ENCODE data around the gene METTL27.
"Not testable (repeated sequence)": the region's sequence is repeated elsewhere in the genome, so short reads cannot be mapped to it uniquely, and the experiment has no call there.

The METTL27 gene

GRCh38 chr7:73817121-73817520 lies 25.2 kb downstream of the METTL27 start:
- DNase-seq: no peak

- DNase-seq: no peak
Observed at GRCh38 chr7:73815436-73815835, 26.9 kb downstream of the METTL27 start.

GRCh38 chr7:73812996-73813395 lies 29.3 kb downstream of the METTL27 start:
- no peak for DNase-seq

GRCh38 chr7:73811760-73812168 lies 30.6 kb downstream of the METTL27 start:
- DNase-seq: peak; percentile 22 to 63

- DNase-seq: no peak
Observed at GRCh38 chr7:73810998-73811360, 31.3 kb downstream of the METTL27 start.

GRCh38 chr7:73809467-73809951 lies 32.8 kb downstream of the METTL27 start:
- no peak for DNase-seq

GRCh38 chr7:73802459-73802858 lies 39.9 kb downstream of the METTL27 start:
- DNase-seq: no peak

GRCh38 chr7:73801577-73801976 lies 40.7 kb downstream of the METTL27 start:
- DNase-seq: no peak

- no peak for DNase-seq
Observed at GRCh38 chr7:73799282-73800141, 42.8 kb downstream of the METTL27 start.

- DNase-seq: not testable (repeated sequence)
Observed at GRCh38 chr7:73797176-73797575, 45.1 kb downstream of the METTL27 start.

GRCh38 chr7:73796656-73797055 lies 45.7 kb downstream of the METTL27 start:
- not testable (repeated sequence) for DNase-seq

GRCh38 chr7:73795188-73795587 lies 47.1 kb downstream of the METTL27 start:
- DNase-seq: not testable (repeated sequence)

GRCh38 chr7:73791170-73791690 lies 51.1 kb downstream of the METTL27 start:
- not testable (repeated sequence) for DNase-seq

- DNase-seq: no peak
Observed at GRCh38 chr7:73789051-73789450, 53.3 kb downstream of the METTL27 start.

GRCh38 chr7:73787786-73788048 lies 54.6 kb downstream of the METTL27 start:
- DNase-seq: not testable (repeated sequence)

- no peak for DNase-seq
Observed at GRCh38 chr7:73786588-73786987, 55.7 kb downstream of the METTL27 start.

Measured in NCI-H524 (cell line).